HG02885 (cell line): ENCODE data around the gene HES1.
"Not testable (repeated sequence)": the region's sequence is repeated elsewhere in the genome, so short reads cannot be mapped to it uniquely, and the experiment has no call there.

Experiments
- ATAC-seq: cut with Tn5 transposase; IDR thresholded peaks from one replicate; pipeline ENCODE4 v1.9.1; 2021; ENCODE audit warnings: mild to moderate bottlenecking; ENCODE audit not compliant: unreplicated experiment, poor library complexity

HES1 gene

DNA sequence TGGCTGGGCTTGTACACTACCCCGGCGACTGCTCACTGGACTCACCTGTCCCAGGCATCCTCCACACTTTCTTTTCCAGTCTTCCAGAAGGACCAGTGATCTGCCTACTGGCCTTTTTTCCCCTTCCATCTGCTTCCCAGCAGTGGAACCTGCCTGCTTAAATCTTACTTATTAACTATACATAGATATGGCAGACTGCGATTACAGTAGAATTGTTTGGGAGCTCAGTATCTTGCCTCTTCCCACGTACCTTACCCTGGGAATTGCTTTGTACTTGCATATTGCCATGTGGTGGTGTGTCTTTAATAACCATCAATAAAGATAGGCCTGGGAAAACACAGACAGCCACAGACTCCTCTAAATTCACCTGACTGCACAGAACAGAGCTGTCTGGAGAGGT is 11.8 kb upstream of the HES1 start:
- ATAC-seq: no peak

DNA sequence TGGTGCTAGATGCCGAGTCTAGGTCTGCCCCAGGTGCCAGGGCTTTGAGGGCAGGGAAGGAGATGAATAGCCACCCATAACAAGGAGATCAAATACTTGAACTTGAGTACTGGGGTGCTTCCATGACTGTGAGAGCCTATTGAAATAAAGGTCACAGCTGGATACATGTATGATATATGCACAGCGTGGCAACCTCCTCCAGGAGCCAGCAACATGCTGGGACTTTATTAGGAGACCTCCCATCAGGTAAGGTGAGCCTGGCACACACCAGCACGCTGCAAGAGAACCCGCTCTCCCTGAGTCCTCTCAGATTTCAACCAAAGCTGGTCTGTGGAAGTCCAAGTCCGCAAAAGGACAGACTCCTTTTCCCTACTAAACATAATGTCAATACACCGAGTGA is 10.5 kb upstream of the HES1 start:
- ATAC-seq: no peak

DNA sequence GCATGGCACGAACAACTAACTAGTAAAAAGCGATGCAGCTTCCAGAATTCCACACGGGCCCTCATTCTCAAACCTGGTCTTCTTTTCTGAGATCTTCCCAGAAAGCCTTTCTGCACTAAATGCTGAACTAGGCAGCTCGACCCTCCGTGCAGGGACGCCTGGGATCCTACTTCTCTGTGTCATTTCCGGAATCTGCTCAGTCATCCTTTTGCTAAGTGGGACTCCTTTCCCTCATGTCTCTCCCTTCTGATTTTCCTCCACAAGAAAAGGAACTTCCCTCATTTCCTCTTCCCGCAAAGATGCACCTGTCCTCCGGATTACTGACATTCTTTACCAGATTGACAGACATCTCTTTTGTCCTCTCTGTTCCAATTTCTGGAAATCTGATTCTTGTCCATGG is 9.2 kb upstream of the HES1 start:
- no peak for ATAC-seq

DNA sequence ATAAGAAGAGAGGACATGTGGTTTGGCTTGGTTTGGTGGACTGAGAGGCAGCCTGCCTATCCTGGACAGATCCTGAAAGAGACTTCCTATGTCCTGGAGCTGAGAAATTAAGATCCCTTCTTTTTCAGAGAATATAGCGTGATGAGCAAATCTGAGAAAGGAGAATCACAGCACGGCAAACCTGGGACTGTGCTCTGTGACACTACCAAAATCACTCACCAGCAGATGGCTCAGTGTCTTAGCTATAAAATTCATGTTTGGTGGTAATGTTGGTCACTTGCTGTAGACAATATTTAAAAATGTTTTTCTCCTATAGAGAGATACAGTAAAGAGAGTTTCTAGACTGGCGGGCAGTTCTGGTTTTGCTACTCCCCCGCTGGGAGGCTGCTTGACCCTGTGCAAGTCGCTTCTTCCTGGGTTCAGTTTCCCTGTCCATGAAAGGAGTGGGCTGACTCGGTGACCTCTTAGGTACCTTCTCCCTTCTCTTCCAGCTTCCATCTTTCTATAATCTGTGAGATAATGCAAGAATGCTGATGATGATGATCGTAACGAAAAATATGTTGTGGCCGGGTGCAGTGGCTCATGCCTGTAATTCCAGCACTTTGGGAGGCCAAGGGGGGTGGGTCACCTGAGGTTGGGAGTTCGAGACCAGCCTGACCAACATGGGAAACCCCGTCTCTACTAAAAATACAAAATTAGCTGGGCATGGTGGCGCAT is 7.6 kb upstream of the HES1 start:
- no peak for ATAC-seq

DNA sequence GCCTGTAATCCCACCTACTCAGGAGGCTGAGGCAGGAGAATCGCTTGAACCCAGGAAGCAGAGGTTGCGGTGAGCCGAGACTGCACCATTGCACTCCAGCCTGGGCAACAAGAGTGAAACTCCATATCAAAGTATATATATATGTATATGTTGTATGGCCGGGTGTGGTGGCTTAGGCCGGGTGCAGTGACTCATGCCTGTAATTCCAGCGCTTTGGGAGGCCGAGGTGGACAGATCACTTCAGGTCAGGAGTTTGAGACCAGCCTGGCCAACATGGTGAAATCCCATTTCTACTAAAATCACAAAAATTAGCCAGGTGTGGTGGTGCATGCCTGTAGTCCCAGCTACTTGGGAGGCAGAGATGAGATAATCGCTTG is 7.0 kb upstream of the HES1 start:
- not testable (repeated sequence) for ATAC-seq

DNA sequence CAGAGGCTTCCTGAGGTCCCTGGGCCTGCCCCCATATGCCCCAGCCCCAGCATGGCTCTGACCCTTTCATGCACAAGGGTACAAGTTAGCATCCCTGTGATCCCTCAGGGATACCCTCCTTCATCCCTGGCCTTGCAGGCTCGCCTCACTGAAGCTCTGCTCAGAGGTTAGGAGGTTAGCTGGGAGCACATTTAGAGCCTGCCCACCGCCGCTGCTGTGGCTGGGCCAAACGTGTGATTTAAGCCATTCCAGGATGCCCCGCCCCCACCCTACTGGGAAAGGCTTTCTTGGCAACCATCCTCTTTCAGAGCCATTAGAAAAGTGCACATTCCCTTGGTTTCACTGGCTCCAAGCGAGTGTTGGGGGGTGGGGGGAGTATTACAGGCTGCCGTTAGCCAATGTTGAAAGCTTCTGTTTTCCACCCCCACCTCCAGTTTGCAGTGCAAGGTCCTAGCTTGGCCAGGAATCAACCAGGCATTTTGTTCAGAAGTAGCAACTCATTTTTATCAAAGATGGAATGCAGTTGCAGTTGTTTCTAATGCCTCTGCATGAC is 6.3 kb upstream of the HES1 start:
- no peak for ATAC-seq

DNA sequence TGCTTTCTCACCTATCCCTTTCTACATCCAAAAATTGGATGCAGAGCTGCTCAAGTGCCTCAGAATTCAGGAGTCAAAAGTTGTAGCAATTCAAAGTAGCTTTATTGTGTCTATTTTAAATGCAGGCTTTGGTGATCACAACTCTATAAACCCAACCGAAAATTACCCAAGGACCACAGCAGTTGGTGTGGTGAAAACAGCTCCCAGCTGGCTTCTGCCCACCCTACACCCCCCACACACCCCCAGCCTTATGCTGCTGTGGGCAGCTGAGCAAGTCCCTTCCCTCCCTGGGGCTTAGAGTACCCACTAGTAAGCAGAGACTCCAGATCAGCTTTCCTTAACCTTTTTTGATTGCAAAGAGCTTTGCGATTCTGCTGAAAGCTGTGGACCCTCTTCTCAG is 5.8 kb upstream of the HES1 start:
- no peak for ATAC-seq

DNA sequence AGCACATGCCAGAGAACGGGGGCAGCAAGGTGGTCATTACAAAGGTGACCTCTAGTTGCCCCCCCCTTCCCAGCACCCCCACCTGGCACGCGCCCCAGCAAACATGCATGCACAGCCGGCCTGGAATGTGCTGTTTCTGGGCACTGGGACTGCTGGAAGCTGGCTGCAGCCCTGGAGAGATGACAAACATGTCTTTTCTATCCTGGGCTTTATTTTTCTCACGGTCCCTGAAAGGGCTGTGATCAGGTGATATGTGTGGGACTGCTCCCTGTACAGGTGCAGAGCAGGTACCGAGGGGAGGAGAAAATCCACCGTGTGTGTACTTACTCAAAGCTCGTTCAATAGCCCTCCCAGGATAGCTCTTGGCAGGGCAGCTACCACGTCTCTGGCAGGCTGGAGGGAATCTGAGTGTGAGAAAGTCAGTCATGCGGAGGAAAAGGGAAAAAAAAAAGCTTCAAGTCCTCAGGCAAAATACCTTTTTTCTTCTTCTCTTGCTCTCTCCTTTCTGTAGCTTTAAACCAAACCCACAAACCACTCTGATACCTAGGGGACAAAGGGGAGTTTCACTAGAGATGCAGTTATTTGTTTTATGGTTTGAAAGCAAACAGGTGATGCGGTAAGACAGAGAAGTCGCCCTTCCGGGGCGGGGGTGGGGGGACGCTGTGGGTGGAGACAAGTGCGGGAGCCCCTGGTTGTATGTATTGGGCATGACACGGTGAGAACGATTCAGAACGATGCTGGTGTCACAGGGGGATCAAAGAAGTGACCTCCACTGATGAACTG is 5.0 kb upstream of the HES1 start:
- ATAC-seq: peak; percentile 52

DNA sequence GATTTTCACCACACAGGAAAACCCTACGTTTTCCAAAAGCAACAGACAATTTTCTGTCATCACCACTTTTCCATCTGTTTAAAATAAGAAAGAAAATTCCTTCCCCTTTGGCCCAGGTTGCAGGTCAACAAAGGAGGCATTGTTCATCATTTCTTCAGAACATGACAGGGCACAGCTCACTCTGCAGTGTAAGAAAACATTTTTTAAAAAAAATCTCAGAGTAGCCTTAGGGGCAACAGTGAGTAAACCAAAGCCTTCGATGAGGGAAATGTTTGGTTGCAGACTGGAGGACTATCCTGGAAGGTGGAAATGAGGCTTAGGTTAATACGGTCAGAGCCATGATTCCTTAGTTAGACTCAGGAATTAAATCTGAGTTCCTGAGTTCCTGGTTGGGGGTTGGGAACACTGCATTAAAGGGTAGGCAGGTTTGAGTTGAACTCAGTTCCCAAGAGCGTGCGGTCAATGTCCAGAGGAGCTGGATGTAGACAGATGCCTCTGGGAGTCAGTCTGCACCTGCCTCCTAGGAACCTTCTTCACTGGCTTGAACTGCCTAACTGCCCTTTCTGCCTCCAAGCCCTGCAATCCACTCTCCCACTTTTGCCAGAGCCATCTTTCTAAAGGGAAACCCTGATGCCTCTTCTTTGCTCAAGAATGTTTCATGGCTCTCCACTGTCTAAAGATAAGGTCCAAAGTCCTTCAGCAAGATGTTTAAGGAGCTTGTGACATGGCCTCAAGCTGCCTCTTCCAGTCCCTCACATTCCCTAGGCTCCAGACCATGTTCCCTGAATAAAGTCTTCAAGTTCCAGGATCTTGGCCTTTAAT is 3.3 kb upstream of the HES1 start:
- ATAC-seq: no peak

DNA sequence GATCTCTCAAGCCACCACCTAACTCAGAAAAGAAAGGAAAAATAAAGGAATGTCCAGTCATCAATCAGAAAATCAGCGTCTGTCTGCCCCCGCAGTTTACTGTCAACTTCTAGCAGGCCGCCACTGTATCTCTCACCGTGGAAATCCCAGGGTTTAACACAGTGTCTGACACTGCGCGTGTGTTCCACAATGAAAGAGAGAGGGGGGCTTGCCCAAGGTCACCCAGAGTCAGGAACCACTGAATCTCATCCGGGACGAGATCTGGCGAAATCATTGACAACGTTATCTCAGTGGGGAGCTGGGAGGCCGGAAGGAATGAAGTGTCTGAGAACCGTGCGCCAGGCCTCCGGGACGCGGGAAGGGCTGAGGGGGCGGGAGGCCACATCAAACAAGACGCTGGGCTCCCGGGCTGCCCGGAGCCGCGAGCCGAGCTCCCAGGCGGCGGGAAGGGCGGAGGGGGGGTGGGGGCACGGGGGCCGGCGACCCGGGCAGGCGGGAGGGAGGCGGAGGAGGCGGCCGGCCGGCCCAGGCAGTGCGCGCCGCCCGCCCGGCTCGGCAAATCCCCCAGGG is 2.2 kb upstream of the HES1 start:
- no peak for ATAC-seq

DNA sequence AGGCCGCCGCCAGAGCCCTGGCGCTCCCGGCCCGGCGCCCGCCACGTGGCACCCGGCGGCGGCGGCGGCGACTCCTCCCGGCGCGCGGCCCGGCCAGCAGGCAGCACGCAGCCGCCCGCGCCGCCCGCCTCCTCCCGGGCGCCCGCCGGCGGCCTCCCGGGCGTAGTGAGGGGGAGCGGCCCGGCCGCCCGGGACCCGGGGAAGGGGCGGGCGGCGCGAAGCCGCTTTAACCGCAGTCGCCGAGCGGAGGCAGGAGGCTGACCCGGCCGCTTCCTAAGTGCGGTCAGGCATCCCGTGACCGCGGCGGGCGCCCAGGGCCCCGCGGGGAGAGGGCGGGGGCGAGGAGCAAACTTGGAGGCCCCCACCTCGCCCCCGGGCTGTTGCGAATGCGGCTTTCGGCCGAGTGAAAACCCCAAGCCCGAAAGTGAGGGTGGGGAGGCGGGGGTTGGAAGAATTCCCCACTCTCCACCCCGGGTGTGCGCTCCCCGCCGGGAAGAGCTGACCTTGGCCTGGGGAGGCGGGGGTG is 1.7 kb upstream of the HES1 start:
- peak; percentile 25 for ATAC-seq

DNA sequence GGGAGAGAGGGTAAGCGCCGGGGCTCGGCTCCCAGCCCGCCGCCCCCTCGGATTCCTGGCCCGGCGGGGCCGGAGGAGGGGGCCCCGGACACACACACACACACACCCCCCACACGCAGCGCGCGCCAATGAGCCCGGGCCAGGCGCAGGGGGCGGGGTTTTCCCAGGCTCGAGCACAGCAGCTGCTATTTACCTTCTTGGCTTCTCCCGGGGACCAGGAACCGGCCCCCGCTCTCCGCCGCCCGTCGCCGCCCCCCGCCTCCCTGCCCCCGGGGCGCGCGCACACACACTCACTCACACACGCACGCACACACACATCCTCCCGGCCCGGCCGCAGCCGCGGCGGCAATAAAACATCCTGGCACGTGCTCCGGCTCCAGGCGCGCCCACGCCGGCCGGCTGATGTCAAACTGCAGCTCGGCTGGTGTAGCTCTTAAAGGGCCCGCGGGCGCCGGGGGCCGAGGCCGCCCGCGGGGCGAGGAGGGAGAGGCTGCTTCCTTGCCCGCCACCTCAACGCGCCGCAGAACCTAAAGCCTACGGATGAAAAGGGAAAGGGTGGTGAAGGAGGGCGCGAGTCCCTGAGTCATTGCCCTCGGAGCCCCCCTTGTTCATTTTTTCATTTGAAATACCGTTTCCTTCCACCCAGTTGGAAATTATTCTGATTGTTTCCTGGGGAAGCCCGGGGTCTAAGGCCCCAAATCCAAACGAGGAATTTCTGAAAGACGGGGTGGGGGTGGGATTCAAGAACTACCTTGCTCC is 1.0 kb upstream of the HES1 start:
- ATAC-seq: peak; percentile 40

DNA sequence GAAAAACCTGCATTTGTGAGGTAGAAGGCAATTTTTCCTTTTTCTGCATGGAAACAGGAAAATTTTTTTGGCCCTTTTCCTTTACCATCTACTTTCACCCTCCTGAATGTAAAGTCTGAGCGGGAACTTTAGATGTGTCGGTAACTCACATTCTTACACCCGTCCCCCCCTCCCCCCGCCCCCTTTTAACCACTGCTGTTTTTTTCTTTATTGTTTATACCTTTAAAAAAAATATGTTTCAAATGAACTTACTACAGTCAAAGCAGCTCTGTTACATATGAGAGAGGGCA is 487 bp upstream of the HES1 start:
- ATAC-seq: no peak

DNA sequence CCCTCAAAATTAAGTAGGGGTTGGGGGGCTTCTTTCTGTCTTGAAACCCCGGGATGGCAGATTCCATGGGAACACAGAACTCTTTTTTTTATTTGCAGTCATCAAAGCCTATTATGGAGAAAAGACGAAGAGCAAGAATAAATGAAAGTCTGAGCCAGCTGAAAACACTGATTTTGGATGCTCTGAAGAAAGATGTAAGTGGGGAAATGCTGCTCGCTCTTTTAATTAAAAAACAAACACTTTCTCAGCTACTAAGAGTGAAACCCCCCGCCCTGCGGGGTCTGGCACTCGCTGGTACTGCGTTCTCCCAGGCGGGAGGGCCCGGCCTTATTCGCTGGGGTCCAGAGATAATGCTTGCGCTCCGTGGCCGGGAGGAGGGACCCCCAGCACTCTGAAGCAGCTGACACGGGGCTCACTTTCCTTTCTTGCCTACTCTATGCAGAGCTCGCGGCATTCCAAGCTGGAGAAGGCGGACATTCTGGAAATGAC is 615 bp downstream of the HES1 start:
- no peak for ATAC-seq

DNA sequence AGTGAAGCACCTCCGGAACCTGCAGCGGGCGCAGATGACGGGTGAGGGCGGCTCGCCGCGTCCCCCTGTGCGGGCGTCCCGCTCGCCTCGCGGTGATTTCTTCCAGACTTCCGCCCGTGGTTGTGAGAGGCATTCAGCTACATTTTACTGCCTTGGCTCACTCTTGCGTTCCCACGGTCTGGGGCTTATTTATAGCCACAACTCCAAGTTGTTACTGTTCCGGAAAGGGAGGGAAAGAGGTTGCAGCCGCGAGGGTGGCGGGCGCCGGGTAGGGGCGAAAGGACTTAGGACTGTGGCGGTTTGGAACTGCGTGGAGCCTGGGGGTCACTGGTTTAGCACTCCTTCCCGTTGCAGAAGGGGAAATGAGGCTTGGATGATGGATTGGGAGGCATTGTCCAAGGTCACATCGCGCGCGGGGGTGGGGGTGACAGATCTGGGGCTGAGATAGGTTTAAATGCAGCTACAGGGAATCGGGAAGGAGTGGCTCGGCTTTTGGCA is 1.1 kb downstream of the HES1 start:
- ATAC-seq: no peak

DNA sequence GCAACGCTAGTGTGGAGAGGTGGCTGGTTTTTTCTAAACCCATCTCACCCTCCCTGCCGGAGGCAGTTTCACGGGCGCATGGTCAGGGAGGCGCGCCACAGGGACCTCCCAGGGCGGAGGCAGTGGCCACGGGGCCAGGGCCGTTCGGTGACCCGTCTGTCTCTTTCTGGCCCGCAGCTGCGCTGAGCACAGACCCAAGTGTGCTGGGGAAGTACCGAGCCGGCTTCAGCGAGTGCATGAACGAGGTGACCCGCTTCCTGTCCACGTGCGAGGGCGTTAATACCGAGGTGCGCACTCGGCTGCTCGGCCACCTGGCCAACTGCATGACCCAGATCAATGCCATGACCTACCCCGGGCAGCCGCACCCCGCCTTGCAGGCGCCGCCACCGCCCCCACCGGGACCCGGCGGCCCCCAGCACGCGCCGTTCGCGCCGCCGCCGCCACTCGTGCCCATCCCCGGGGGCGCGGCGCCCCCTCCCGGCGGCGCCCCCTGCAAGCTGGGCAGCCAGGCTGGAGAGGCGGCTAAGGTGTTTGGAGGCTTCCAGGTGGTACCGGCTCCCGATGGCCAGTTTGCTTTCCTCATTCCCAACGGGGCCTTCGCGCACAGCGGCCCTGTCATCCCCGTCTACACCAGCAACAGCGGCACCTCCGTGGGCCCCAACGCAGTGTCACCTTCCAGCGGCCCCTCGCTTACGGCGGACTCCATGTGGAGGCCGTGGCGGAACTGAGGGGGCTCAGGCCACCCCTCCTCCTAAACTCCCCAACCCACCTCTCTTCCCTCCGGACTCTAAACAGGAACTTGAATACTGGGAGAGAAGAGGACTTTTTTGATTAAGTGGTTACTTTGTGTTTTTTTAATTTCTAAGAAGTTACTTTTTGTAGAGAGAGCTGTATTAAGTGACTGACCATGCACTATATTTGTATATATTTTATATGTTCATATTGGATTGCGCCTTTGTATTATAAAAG is 1.8 kb downstream of the HES1 start:
- peak; percentile 46 for ATAC-seq

DNA sequence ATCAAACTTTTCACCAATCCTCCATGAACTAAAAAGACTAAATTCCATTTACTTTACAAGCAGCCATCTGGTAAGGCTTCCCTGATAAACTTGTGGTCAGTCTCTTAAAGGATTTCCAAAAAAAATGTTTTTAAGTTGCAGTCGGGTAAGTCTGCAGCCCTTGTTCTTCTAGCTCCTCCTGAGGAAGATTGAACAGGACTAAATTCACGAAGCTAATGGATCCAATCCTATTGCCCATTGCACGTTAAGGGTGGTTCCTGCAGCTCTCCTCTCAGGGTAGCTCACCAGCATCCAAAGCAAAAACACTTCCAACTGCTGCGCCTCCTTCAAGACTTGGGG is 2.8 kb downstream of the HES1 start:
- no peak for ATAC-seq

DNA sequence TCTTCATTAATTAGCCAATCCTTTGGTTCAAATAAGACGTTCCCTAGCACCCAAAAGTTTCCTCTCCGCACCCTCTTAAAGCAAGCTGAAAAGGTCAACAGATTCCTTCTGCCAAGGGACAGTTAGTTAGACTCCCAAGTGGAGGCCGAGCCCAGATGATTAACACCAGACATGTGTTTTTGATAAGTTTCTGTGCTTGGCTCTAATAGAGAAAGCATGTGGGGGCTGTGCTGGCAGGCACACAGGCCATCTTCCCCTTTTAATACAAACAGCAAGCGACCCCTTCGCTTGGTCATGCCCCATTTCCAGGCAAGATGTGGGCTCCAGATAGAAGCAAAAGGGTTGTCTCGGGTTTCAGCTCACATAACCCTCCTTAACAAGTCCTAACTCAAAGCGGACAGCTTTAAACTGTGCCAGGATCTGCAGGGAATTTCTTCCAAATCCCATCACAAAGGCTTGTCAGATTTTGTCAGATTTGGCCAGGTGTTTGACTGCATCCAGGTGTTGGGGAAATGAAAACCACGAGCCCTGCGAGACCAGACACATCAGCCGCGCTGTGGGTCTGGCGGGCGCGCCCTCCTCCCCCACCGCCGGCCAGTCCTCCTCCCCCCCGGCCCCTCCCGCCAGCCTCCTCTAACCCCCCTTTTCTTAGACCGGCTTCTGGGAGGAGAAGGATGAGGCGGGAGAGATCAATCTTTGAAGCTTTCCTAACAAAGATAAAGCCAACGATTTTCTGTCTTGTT is 3.3 kb downstream of the HES1 start:
- no peak for ATAC-seq
